ENCODE data around the gene SLC36A1.

- TF ChIP-seq BACH1 (IDR thresholded peaks at IDR 0.05; ENCODE audit: low read length), result no peak
- TF ChIP-seq MAX (IDR thresholded peaks at IDR 0.05), result no peak
- TF ChIP-seq POLR2A (IDR thresholded peaks at IDR 0.05; ENCODE audit: control extremely low read depth in 1 of 2, low read depth in 2 of 2, low read length in 2 of 2), result no peak
- TF ChIP-seq CBX5 (IDR thresholded peaks at IDR 0.05; ENCODE audit: low read depth, low read length), result no peak
- no peak for TF ChIP-seq USF2 (IDR thresholded peaks at IDR 0.05; ENCODE audit: low read length)
- TF ChIP-seq CTCF (IDR thresholded peaks at IDR 0.05; ENCODE audit: control extremely low read depth in 1 of 3, insufficient read depth in 1 of 3, low read depth in 1 of 3, low read length in 3 of 3), result no peak
- TF ChIP-seq SP2 (IDR thresholded peaks at IDR 0.05; ENCODE audit: low read length), result no peak
- TF ChIP-seq EP300 (IDR thresholded peaks at IDR 0.05; ENCODE audit: borderline replicate concordance in 1 of 2, low read depth in 2 of 2, low read length in 2 of 2), result no peak
- TF ChIP-seq SP1 (IDR thresholded peaks at IDR 0.05; ENCODE audit: low read depth, low read length), result no peak
- TF ChIP-seq KDM1A (IDR thresholded peaks at IDR 0.05; ENCODE audit: borderline replicate concordance, low read length), result no peak
- TF ChIP-seq EZH2 (IDR thresholded peaks at IDR 0.05; ENCODE audit: low read depth, low read length, severe bottlenecking), result no peak
- no peak for TF ChIP-seq YY1 (IDR thresholded peaks at IDR 0.05; ENCODE audit: low read depth, low read length)
- no peak for TF ChIP-seq SIN3A (conservative IDR thresholded peaks at IDR 0.05 in 1 of 2, IDR thresholded peaks at IDR 0.05 in 1 of 2; ENCODE audit: low read depth in 1 of 2, low read length in 2 of 2)
These were observed 94.2 kb downstream of the SLC36A1 start for GRCh38 chr5:151541571-151541970.
